Mesenchymal stem cell (in vitro differentiated cells and primary cell): ENCODE data around the gene FCRLB.
A peak's percentile ranks its signal among the peaks of the same experiment; 100 is the strongest.

ENCODE experiments used
- DNase-seq: peaks from one replicate; pipeline ENCODE4 v3.0.0-alpha.2; 2013
- H2AFZ ChIP-seq: one replicate; pipeline ENCODE4 v1.6.1; 2013; ENCODE audit warnings: low read depth, mild to moderate bottlenecking, control low read depth, inconsistent platforms, low read length, moderate library complexity
- H2AK5ac ChIP-seq: 2 replicates; pipeline ENCODE4 v1.6.1; 2013; ENCODE audit warnings: low read length, moderate library complexity, mild to moderate bottlenecking, inconsistent platforms; ENCODE audit not compliant: severe bottlenecking
- H2BK120ac ChIP-seq: one replicate; pipeline ENCODE4 v1.6.1; 2013; ENCODE audit warnings: low read depth, mild to moderate bottlenecking, inconsistent platforms, low read length, moderate library complexity
- H2BK12ac ChIP-seq, 2 experiments: one replicate each; pipeline ENCODE4 v1.6.1; 2013; ENCODE audit warnings: inconsistent platforms in 2 of 2, low read length in 2 of 2, mild to moderate bottlenecking in 2 of 2, moderate library complexity in 2 of 2, control low read depth in 1 of 2
- H2BK15ac ChIP-seq: one replicate; pipeline ENCODE4 v1.6.1; 2013; ENCODE audit warnings: mild to moderate bottlenecking, low read depth, inconsistent platforms; ENCODE audit not compliant: poor library complexity, severe bottlenecking
- H2BK5ac ChIP-seq: 2 replicates; pipeline ENCODE4 v1.6.1; 2013; ENCODE audit warnings: low read depth, mild to moderate bottlenecking, low read length, control low read depth, inconsistent platforms; ENCODE audit not compliant: poor library complexity, severe bottlenecking
- H3K14ac ChIP-seq, 2 experiments: one replicate each; pipeline ENCODE4 v1.6.1; 2013; ENCODE audit warnings: inconsistent platforms in 2 of 2, low read length in 2 of 2, control low read depth in 1 of 2, mild to moderate bottlenecking in 1 of 2, moderate library complexity in 1 of 2
- H3K18ac ChIP-seq, 2 experiments: one replicate each; pipeline ENCODE4 v1.6.1; 2013; ENCODE audit warnings: inconsistent platforms in 2 of 2, low read length in 2 of 2, control low read depth in 1 of 2, low read depth in 1 of 2, mild to moderate bottlenecking in 1 of 2
- H3K23ac ChIP-seq, 2 experiments: one replicate each; pipeline ENCODE4 v1.6.1; 2013; ENCODE audit warnings: inconsistent platforms in 2 of 2, low read length in 2 of 2, mild to moderate bottlenecking in 2 of 2, moderate library complexity in 2 of 2, control low read depth in 1 of 2
- H3K27ac ChIP-seq: 2 replicates; pipeline ENCODE4 v1.5.1; 2013; ENCODE audit warnings: mild to moderate bottlenecking, moderate library complexity, low read length, control low read depth, inconsistent platforms; ENCODE audit not compliant: poor library complexity, severe bottlenecking
- H3K27me3 ChIP-seq, 2 experiments: 2 replicates each; pipeline versions ENCODE4 v1.6.1 to v1.7.0; 2013; ENCODE audit warnings: low read length in 2 of 2, mild to moderate bottlenecking in 2 of 2, moderate library complexity in 2 of 2, control low read depth in 1 of 2, inconsistent platforms in 1 of 2; ENCODE audit not compliant: control insufficient read depth in 1 of 2, insufficient read depth in 1 of 2
- H3K36me3 ChIP-seq, 2 experiments: 2 replicates each; pipeline versions ENCODE4 v1.6.1 to v1.7.0; 2013; ENCODE audit warnings: low read length in 2 of 2, control low read depth in 1 of 2, inconsistent platforms in 1 of 2, low read depth in 1 of 2, mild to moderate bottlenecking in 1 of 2; ENCODE audit not compliant: insufficient read depth in 2 of 2, control insufficient read depth in 1 of 2
- H3K4ac ChIP-seq, 2 experiments: one replicate each; pipeline ENCODE4 v1.6.1; 2013; ENCODE audit warnings: inconsistent platforms in 2 of 2, low read length in 2 of 2, mild to moderate bottlenecking in 2 of 2, moderate library complexity in 2 of 2, control low read depth in 1 of 2, low read depth in 1 of 2
- H3K4me1 ChIP-seq: 2 replicates; pipeline ENCODE4 v1.6.1; 2013; ENCODE audit warnings: low read depth, low read length, control low read depth; ENCODE audit not compliant: control insufficient read depth, insufficient read depth
- H3K4me2 ChIP-seq: 2 replicates; pipeline ENCODE4 v1.6.1; 2013; ENCODE audit warnings: low read length, mild to moderate bottlenecking, inconsistent platforms; ENCODE audit not compliant: poor library complexity, severe bottlenecking
- H3K4me3 ChIP-seq, 2 experiments: 2 replicates each; pipeline versions ENCODE4 v1.5.1 to v1.7.0; 2013; ENCODE audit warnings: low read length in 2 of 2, mild to moderate bottlenecking in 2 of 2, control low read depth in 1 of 2, low read depth in 1 of 2; ENCODE audit not compliant: insufficient read depth in 1 of 2
- H3K79me1 ChIP-seq: replicated peaks from 2 replicates; pipeline ENCODE4 v1.6.1; 2013; ENCODE audit warnings: mild to moderate bottlenecking, control low read depth, low read length, inconsistent platforms; ENCODE audit not compliant: poor library complexity, severe bottlenecking
- H3K9ac ChIP-seq: 2 replicates; pipeline ENCODE4 v1.7.0; 2013; ENCODE audit warnings: mild to moderate bottlenecking, low read length, moderate library complexity
- H3K9me3 ChIP-seq: 2 replicates; pipeline ENCODE4 v1.7.0; 2013; ENCODE audit warnings: mild to moderate bottlenecking, low read length; ENCODE audit not compliant: control insufficient read depth
- H4K8ac ChIP-seq: one replicate; pipeline ENCODE4 v1.6.1; 2013; ENCODE audit warnings: inconsistent platforms, mild to moderate bottlenecking, low read length, moderate library complexity
- H4K91ac ChIP-seq: one replicate; pipeline ENCODE4 v1.6.1; 2013; ENCODE audit warnings: mild to moderate bottlenecking, low read length, inconsistent platforms
- WGBS: methylation state at CpG from one replicate; pipeline ENCODE4 v1.1.7; 2013; ENCODE audit warnings: mixed read lengths; 5-methylcytosine and 5-hydroxymethylcytosine counted together

The FCRLB gene

GRCh38 chr1:161702250-161702649 is 19.1 kb upstream of the FCRLB start:
- Histone ChIP-seq H3K14ac (no peak overlapping the region), H3K27me3 (no peaks in the 10 kb centered on the region)

GRCh38 chr1:161705537-161705936 is 15.8 kb upstream of the FCRLB start:
- Histone ChIP-seq H2BK12ac (no peak overlapping the region), H2BK15ac (no peak overlapping the region), H4K8ac (no peak overlapping the region), H2BK5ac (no peak overlapping the region), H2AFZ (no peak overlapping the region), H3K18ac (no peak overlapping the region), H3K9ac (peak overlapping the region; percentile 81), H3K4me3 (no peak overlapping the region), H3K23ac (no peak overlapping the region), H2AK5ac (no peak overlapping the region), H3K27me3 (peaks cover 0 to 24% of the 10 kb centered on the region in 2 experiments), H2BK120ac (no peak overlapping the region), H3K9me3 (no peaks in the 10 kb centered on the region), H3K36me3 (no peaks in the 10 kb centered on the region), H3K79me1 (no peaks in the 10 kb centered on the region), H3K4me1 (no peaks in the 10 kb centered on the region), H3K4ac (no peak overlapping the region), H3K4me2 (no peak overlapping the region), H3K14ac (no peak overlapping the region), H4K91ac (no peak overlapping the region), H3K27ac (no peak overlapping the region)
- DNase-seq = no peak
- WGBS = no CpG with 5 or more reads among the region's 4 CpGs

More at GRCh38 chr1:161702250-161702649, 19.1 kb upstream of the FCRLB start:
- no peaks in the 10 kb centered on the region for H3K4me1 ChIP-seq
- no peak overlapping the region for H3K4ac ChIP-seq
- H2AFZ ChIP-seq = no peak overlapping the region
- no peak overlapping the region for H2BK5ac ChIP-seq
- H2BK15ac ChIP-seq = no peak overlapping the region
- no peak overlapping the region for H4K8ac ChIP-seq
- H4K91ac ChIP-seq = no peak overlapping the region
- H2BK120ac ChIP-seq = no peak overlapping the region
- H3K4me3 ChIP-seq = no peak overlapping the region
- H3K18ac ChIP-seq = no peak overlapping the region
- no peak for DNase-seq
- WGBS = 84% methylated on average over 8 of the region's 8 CpGs
- no peak overlapping the region for H2BK12ac ChIP-seq
- H3K36me3 ChIP-seq = no peaks in the 10 kb centered on the region
- H3K9me3 ChIP-seq = no peaks in the 10 kb centered on the region
- H3K79me1 ChIP-seq = no peaks in the 10 kb centered on the region
- H3K23ac ChIP-seq = no peak overlapping the region
- no peak overlapping the region for H3K4me2 ChIP-seq
- H2AK5ac ChIP-seq = no peak overlapping the region
- H3K9ac ChIP-seq = no peak overlapping the region
- H3K27ac ChIP-seq = no peak overlapping the region

- H3K27ac ChIP-seq = no peak overlapping the region
- H3K9me3 ChIP-seq = no peaks in the 10 kb centered on the region
- 60% methylated on average over 3 of the region's 3 CpGs for WGBS
- H3K14ac ChIP-seq = no peak overlapping the region
- peaks cover 0 to 29% of the 10 kb centered on the region in 2 experiments for H3K27me3 ChIP-seq
- no peaks in the 10 kb centered on the region for H3K36me3 ChIP-seq
- H2BK12ac ChIP-seq = peak overlapping the region in 1 of 2 experiments; percentile 56
- H3K18ac ChIP-seq = peak overlapping the region; percentile 15 to 77
- no peaks in the 10 kb centered on the region for H3K79me1 ChIP-seq
- no peak overlapping the region for H4K91ac ChIP-seq
- no peak overlapping the region for H2BK15ac ChIP-seq
- no peak overlapping the region for H2BK120ac ChIP-seq
- no peak overlapping the region for H3K4me3 ChIP-seq
- no peak for DNase-seq
- no peaks in the 10 kb centered on the region for H3K4me1 ChIP-seq
- H3K23ac ChIP-seq = no peak overlapping the region
- peak overlapping the region; percentile 72 for H4K8ac ChIP-seq
- no peak overlapping the region for H3K4me2 ChIP-seq
- H3K4ac ChIP-seq = no peak overlapping the region
- H2AK5ac ChIP-seq = no peak overlapping the region
- H2AFZ ChIP-seq = no peak overlapping the region
- peak overlapping the region; percentile 81 for H3K9ac ChIP-seq
- H2BK5ac ChIP-seq = no peak overlapping the region
Observed at GRCh38 chr1:161706113-161706481, 15.2 kb upstream of the FCRLB start.

DNA sequence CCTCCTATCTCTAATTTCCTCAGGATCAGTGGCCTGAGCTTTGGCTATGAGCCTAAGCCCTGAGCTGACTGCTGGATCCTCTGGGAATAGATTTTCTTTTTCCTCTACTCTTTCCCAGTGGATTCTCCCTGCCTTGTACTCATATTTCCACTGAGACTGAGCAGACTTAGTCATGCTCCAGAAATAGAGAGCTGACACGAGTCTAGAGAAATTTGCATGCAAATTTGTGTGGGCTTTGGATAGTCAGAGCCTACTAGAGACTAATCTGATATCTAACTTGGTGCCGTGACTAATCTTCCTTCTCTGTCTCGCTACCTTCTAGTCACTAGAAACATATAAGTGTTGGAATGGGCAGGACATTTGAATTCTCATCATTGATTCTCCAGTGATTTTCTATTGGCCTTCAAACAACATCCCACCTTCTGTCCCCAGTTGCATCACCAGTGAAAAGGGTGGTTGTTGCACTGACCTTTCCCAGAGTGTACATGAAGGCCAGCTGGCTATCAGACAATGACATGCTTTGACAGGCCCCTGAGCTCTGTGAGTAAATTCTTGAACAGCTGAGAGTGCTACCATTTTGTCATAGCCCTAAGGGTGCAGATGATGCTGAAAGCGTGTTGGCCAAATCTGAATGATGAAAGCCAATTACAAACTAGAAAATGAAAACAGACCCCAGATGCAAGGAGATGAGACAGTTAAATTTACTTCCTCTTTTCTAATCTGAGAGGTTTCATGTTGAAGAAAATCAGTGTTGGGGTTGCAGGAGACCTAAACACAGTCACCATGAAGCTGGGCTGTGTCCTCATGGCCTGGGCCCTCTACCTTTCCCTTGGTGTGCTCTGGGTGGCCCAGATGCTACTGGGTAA is 14.6 kb upstream of the FCRLB start, which contains the start of gene FCRLA:
FCRLA (plus strand) TSS at position 748 of the 866 bp plus-strand sequence; CDS start at position 784, 36 bp downstream.
- no peak within 1 kb of the TSS for H3K4me2 ChIP-seq
- peak; percentile 97 for DNase-seq
- H2BK5ac ChIP-seq = no peak within 1 kb of the TSS
- H2AK5ac ChIP-seq = no peak within 1 kb of the TSS
- no peak within 1 kb of the TSS for H3K23ac ChIP-seq
- H3K27me3 ChIP-seq = peaks cover 0 to 35% of the 10 kb centered on the region in 2 experiments
- peak within 1 kb of the TSS; percentile 72 for H4K8ac ChIP-seq
- H3K9me3 ChIP-seq = no peaks in the 10 kb centered on the region
- H2BK12ac ChIP-seq = peak within 1 kb of the TSS; percentile 29 to 61
- no peak within 1 kb of the TSS for H3K14ac ChIP-seq
- no peak within 1 kb of the TSS for H2BK15ac ChIP-seq
- H3K4me3 ChIP-seq = peak within 1 kb of the TSS in 1 of 2 experiments; percentile 27
- no peaks in the 10 kb centered on the region for H3K4me1 ChIP-seq
- H3K9ac ChIP-seq = peak within 1 kb of the TSS; percentile 81
- H3K79me1 ChIP-seq = no peaks in the 10 kb centered on the region
- no peak within 1 kb of the TSS for H3K27ac ChIP-seq
- H2BK120ac ChIP-seq = no peak within 1 kb of the TSS
- peak within 1 kb of the TSS in 1 of 2 experiments; percentile 53 for H3K4ac ChIP-seq
- no peak within 1 kb of the TSS for H4K91ac ChIP-seq
- no peak within 1 kb of the TSS for H2AFZ ChIP-seq
- H3K18ac ChIP-seq = peak within 1 kb of the TSS; percentile 15 to 79
- H3K36me3 ChIP-seq = no peaks in the 10 kb centered on the region
- WGBS = 10% methylated on average over 3 of the region's 4 CpGs
